Upper lobe of left lung (tissue), 6 donors: ENCODE results near the gene RAET1L. TPM values are rescaled to one million over a fixed set of nuclear protein-coding genes. Genes with fewer than 3 reads are reported as not detected.
A peak's percentile ranks its signal among the peaks of the same experiment; 100 is the strongest.
"Not testable (repeated sequence)": the region's sequence is repeated elsewhere in the genome, so short reads cannot be mapped to it uniquely, and the experiment has no call there.

ENCODE experiments used
- ATAC-seq, 2 donors: fragments of 200-7000 bp; cut with Tn5 transposase; one replicate each; pipeline ENCODE4 v1.9.1; 2022; ENCODE audit warnings: mild to moderate bottlenecking in 2 of 2, moderate library complexity in 2 of 2; ENCODE audit not compliant: low FRiP score in 2 of 2
- DNase-seq, 2 donors: peaks; one replicate each; pipeline ENCODE4 v3.0.0-alpha.2; 2019 to 2020
- H3K27ac ChIP-seq, 4 donors: fragments of 200-600 bp; sonication (generic); one replicate each; pipeline ENCODE4 v1.5.1; 2016 to 2019
- H3K27me3 ChIP-seq, 4 donors: fragments of 200-600 bp; sonication (generic); one replicate each; pipeline ENCODE4 v1.5.1; 2017 to 2019
- H3K36me3 ChIP-seq, 4 donors: fragments of 200-600 bp; sonication (generic); one replicate each; pipeline ENCODE4 v1.5.1; 2016 to 2019
- H3K4me1 ChIP-seq, 4 donors: fragments of 200-600 bp; sonication (generic); one replicate each; pipeline ENCODE4 v1.5.1; 2018 to 2019
- H3K4me3 ChIP-seq, 4 donors: fragments of 200-600 bp; sonication (generic); one replicate each; pipeline ENCODE4 v1.5.1; 2017 to 2019; ENCODE audit warnings: mild to moderate bottlenecking in 2 of 4, moderate library complexity in 1 of 4
- H3K9me3 ChIP-seq, 4 donors: fragments of 200-600 bp; sonication (generic); one replicate each; pipeline ENCODE4 v1.5.1; 2018 to 2019
- EP300 ChIP-seq, 4 donors: sonication (generic); formaldehyde crosslinking; IDR thresholded peaks; one replicate each; pipeline ENCODE4 v1.5.1; 2017; ENCODE audit warnings: antibody characterized with exemption in 4 of 4, control low read depth in 2 of 4
- POLR2A ChIP-seq, 4 donors: fragments of 450-650 bp; IDR thresholded peaks; one replicate each; pipeline ENCODE4 v1.5.1; 2016 to 2017; ENCODE audit warnings: antibody characterized with exemption in 4 of 4, mild to moderate bottlenecking in 2 of 4
- POLR2AphosphoS5 ChIP-seq, 2 donors: sonication (generic); formaldehyde crosslinking; IDR thresholded peaks; one replicate each; pipeline ENCODE4 v1.5.1; 2017; ENCODE audit warnings: antibody characterized with exemption in 2 of 2
- WGBS, 2 donors: methylation state at CpG; one replicate each; pipeline ENCODE4 v1.1.5; 2017 to 2018; 5-methylcytosine and 5-hydroxymethylcytosine counted together
- total RNA-seq, 6 donors: library from RNA; depleted of rRNA in 4 of 6; stranded (reverse); fragments of >200 nt in 4 of 6; gene quantifications; one replicate each; pipeline versions ENCODE4 v1.1.0 to v1.2.1, GENCODE V29; 2016 to 2021
- TF ChIP-seq, protein P1 (sequence below), 6 experiments: fragments of 450-650 bp in 4 of 6; fragments of 200-600 bp in 2 of 6; sonication (generic) in 2 of 6; IDR thresholded peaks; one replicate each; pipeline ENCODE4 v1.5.1; 2016 to 2019; ENCODE audit warnings: antibody characterized with exemption in 6 of 6
- donor health status: DM: no; HTN: no; CAD: no; lungs with moderate emphysema.
- donor health status: DM: no; HTN: yes; CAD: no; lungs with severe emphysema.

Gene RAET1L
- total RNA-seq, 6 donors from 2014 or later = not detected

DNA sequence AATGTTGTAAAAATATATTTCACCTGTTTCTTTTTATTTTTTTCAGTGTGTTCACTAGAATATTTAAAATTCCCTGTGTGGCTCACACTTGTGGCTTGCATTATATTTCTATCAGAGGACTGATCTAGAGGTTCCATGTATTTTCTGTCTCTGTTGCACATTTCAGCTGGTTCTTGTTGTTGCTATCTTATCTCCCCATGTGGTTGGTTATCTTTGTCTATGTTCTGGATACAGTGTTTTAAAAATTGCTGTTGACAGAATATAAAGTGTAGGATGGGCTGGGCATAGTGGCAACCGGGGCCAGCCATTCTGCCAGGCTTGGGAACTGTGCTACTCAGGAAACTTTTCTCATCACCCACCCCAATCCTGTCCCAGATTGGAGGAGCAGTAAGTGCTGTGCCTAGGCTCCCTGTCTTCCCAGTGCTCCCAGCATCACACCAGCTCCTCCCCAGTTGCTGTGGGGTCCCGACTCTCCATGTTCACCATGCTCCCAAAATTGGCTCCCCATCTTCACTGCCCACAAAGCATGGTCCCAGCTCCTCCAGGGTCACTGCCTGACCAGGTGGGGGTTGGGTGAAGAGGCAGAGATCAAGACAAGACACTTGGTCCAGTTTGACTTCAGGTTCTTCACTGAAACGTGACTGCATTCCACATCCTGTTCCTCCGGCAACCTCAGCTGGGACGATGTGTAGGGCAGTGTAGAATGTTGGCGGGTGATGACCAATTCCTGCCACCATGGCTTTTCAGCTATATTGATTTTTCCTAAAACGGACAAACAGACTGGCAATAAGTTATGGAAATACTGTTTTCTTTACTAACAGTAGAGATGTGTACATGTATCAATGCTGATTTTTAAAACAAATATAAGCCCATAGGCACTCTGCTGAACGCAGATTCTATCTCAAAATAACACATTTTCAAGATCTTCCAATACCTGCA lies 12.2 kb downstream of the RAET1L start:
- WGBS, 2 donors = 41 to 47% methylated on average over 8 of the region's 8 CpGs
- Histone ChIP-seq H3K4me1 (peaks cover 0 to 16% (median 6%) of the 10 kb centered on the region in 4 donors), H3K27me3 (peaks cover 0 to 15% (median 6%) of the 10 kb centered on the region in 4 donors)
- not testable (repeated sequence) for H3K4me3 ChIP-seq, DNase-seq, H3K9me3 ChIP-seq, H3K27ac ChIP-seq, ATAC-seq, H3K36me3 ChIP-seq

DNA sequence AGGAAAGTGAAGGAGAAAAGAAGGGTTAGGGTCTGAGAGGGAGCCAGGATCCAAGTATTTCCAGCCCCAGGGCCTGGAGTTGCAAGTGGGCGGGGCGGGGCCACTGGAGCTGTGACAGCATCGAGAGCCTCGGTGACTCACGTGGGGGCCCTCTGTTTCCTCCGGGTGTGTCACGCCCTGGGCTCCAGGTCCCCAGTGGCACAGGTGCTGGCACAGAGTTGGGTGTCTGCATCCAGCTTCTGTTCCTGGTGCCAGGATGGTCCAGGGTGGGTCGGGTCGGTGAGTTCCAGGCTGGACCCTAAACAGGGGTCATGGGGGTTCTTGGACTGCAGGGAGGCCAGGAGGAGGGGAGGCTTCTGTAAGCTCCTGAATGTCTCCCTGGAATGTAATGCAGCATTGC lies 16.7 kb downstream of the RAET1L start:
- TF ChIP-seq, protein P1, sequence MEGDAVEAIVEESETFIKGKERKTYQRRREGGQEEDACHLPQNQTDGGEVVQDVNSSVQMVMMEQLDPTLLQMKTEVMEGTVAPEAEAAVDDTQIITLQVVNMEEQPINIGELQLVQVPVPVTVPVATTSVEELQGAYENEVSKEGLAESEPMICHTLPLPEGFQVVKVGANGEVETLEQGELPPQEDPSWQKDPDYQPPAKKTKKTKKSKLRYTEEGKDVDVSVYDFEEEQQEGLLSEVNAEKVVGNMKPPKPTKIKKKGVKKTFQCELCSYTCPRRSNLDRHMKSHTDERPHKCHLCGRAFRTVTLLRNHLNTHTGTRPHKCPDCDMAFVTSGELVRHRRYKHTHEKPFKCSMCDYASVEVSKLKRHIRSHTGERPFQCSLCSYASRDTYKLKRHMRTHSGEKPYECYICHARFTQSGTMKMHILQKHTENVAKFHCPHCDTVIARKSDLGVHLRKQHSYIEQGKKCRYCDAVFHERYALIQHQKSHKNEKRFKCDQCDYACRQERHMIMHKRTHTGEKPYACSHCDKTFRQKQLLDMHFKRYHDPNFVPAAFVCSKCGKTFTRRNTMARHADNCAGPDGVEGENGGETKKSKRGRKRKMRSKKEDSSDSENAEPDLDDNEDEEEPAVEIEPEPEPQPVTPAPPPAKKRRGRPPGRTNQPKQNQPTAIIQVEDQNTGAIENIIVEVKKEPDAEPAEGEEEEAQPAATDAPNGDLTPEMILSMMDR (IDR thresholded peaks at IDR 0.05) = no peak
- TF ChIP-seq EP300 (IDR thresholded peaks at IDR 0.05) (no peak), POLR2AphosphoS5 (IDR thresholded peaks at IDR 0.05) (no peak), POLR2A (IDR thresholded peaks at IDR 0.05) (no peak)
- Histone ChIP-seq H3K27me3 (peaks cover 0 to 9% (median 0%) of the 10 kb centered on the region in 4 donors), H3K4me3 (no peak overlapping the region), H3K4me1 (peaks cover 7 to 21% (median 12%) of the 10 kb centered on the region in 4 donors), H3K27ac (no peak overlapping the region), H3K36me3 (no peaks in the 10 kb centered on the region), H3K9me3 (no peaks in the 10 kb centered on the region)
- no peak for ATAC-seq
- 45 to 56% methylated on average over 6 to 9 of the region's 9 CpGs for WGBS, 2 donors
- DNase-seq = peak in 1 of 2 donors; percentile 81

DNA sequence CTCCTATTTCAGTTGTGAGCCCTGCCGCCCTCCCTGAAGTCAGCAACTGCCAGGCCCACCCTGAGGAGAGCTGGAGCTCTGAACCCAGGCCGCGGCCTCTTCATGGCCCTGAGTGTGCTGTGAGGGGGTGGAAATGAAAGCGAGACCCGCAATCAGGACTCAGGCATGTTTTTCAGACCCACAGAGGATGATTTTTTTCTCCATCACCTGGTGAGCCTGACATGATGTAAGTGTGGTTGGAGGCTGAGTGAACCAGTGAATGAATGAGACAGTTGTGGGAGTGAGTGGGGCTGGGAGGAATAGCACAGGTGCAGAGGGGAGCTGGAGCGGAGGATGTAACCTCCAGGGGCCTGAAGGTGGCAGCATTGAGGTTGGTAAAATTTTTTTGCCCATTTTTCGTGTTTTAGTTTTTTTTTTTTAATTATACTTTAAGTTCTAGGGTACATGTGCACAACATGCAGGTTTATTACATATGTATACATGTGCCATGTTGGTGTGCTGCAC lies 18.3 kb downstream of the RAET1L start:
- no peak overlapping the region for H3K27ac ChIP-seq
- H3K9me3 ChIP-seq = no peaks in the 10 kb centered on the region
- no peak overlapping the region for H3K4me3 ChIP-seq
- no peaks in the 10 kb centered on the region for H3K36me3 ChIP-seq
- TF ChIP-seq POLR2A (IDR thresholded peaks at IDR 0.05) (no peak), EP300 (IDR thresholded peaks at IDR 0.05) (no peak), POLR2AphosphoS5 (IDR thresholded peaks at IDR 0.05) (no peak)
- TF ChIP-seq, protein P1 (IDR thresholded peaks at IDR 0.05) = peak in 3 of 6 experiments; percentile 9 to 28 (median 16)
- H3K27me3 ChIP-seq = peaks cover 0 to 6% (median 0%) of the 10 kb centered on the region in 4 donors
- no peak for ATAC-seq
- peaks cover 7 to 21% (median 12%) of the 10 kb centered on the region in 4 donors for H3K4me1 ChIP-seq
- no peak for DNase-seq
- WGBS, 2 donors = 65 to 72% methylated on average over 7 of the region's 7 CpGs

DNA sequence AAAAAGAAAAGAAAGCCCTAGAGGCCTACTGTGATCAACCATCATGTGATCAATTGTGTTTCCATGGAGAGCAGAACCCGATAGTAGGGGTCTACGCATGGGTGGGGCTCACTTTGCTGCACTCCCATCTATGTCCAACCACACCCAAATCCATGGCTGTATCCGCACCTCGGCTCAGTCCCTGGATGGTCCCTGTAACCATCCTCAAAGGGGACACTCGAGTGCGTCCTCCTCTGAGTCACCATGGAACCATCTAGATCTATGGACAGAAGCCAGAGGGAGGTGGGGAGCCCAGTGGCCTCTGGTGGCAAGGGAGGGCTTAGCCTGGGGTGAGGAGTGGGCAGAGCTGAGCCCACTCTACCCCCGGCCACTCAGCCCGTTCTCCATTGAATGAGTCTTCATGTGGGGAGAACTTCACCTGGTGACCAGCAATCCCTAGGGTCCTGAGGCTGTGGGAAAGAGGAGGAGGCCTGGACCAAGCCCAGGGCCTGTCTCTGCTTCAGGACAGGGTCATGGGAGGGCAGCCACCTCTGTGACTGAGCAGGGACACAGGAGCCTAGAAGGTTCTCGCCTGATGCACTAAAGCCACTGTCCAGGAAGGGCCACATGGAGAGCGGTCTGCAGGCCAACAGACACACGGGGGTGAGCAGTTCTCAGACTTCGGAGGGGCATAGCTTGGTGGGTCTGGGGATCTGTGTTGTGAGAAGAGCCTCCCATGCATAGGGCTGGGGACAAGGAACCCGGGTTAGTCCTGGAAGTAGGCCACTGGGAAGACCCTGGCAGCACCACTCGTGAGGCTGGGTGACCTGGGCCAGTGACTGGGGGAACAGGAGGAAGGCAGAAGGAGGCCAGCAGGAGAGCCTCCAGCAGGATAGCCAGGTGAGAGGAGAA lies 19.3 kb downstream of the RAET1L start:
- ATAC-seq (no peak), DNase-seq (peak in 1 of 2 donors; percentile 44)
- TF ChIP-seq EP300 (IDR thresholded peaks at IDR 0.05) (no peak), POLR2AphosphoS5 (IDR thresholded peaks at IDR 0.05) (no peak), POLR2A (IDR thresholded peaks at IDR 0.05) (no peak)
- TF ChIP-seq, protein P1 (IDR thresholded peaks at IDR 0.05) = no peak
- 80 to 83% methylated on average over 13 to 14 of the region's 14 CpGs for WGBS, 2 donors
- Histone ChIP-seq H3K27me3 (peaks cover 0 to 6% (median 0%) of the 10 kb centered on the region in 4 donors), H3K36me3 (no peaks in the 10 kb centered on the region), H3K4me1 (peaks cover 7 to 21% (median 12%) of the 10 kb centered on the region in 4 donors), H3K4me3 (peak overlapping the region; percentile 30 to 81 (median 64)), H3K9me3 (no peaks in the 10 kb centered on the region), H3K27ac (peak overlapping the region in 1 of 4 donors; percentile 77)
